Large intestine (tissue), 3 donors: ENCODE results near the gene EVI2B. TPM values are rescaled to one million over a fixed set of nuclear protein-coding genes. Genes with fewer than 3 reads are reported as not detected.
"Not testable (repeated sequence)": the region's sequence is repeated elsewhere in the genome, so short reads cannot be mapped to it uniquely, and the experiment has no call there.

Experiments
- DNase-seq, 2 donors: peaks; one replicate each; pipeline versions ENCODE4 v3.0.0 to v3.0.0-alpha.2; 2013
- H3K27ac ChIP-seq: one replicate; pipeline ENCODE4 v1.5.1; 2013; ENCODE audit warnings: low read length
- H3K27me3 ChIP-seq: 2 replicates; pipeline ENCODE4 v1.6.1; 2013; ENCODE audit warnings: low read length; ENCODE audit not compliant: control insufficient read depth, insufficient read depth
- H3K36me3 ChIP-seq: 2 replicates; pipeline ENCODE4 v1.6.1; 2013; ENCODE audit warnings: low read length; ENCODE audit not compliant: control insufficient read depth, insufficient read depth
- H3K4me1 ChIP-seq: one replicate; pipeline ENCODE4 v1.6.1; 2013; ENCODE audit warnings: low read length; ENCODE audit not compliant: control insufficient read depth, insufficient read depth
- H3K4me3 ChIP-seq: one replicate; pipeline ENCODE4 v1.5.1; 2013; ENCODE audit warnings: low read length
- H3K9me3 ChIP-seq: one replicate; pipeline ENCODE4 v1.6.1; 2013; ENCODE audit warnings: mild to moderate bottlenecking, low read depth, low read length, moderate library complexity; ENCODE audit not compliant: control insufficient read depth
- WGBS: methylation state at CpG from one replicate; pipeline ENCODE4 v1.1.5; 2013; ENCODE audit warnings: low lambda C conversion rate; ENCODE audit not compliant: insufficient coverage; 5-methylcytosine and 5-hydroxymethylcytosine counted together
- polyA plus RNA-seq: library from polyadenylated mRNA; unstranded; fragments of 120-200 nt; gene quantifications from one replicate; pipeline ENCODE4 v1.2.1, GENCODE V29; 2013

EVI2B gene
- polyA plus RNA-seq, 1 donor: 7.9 TPM

DNA sequence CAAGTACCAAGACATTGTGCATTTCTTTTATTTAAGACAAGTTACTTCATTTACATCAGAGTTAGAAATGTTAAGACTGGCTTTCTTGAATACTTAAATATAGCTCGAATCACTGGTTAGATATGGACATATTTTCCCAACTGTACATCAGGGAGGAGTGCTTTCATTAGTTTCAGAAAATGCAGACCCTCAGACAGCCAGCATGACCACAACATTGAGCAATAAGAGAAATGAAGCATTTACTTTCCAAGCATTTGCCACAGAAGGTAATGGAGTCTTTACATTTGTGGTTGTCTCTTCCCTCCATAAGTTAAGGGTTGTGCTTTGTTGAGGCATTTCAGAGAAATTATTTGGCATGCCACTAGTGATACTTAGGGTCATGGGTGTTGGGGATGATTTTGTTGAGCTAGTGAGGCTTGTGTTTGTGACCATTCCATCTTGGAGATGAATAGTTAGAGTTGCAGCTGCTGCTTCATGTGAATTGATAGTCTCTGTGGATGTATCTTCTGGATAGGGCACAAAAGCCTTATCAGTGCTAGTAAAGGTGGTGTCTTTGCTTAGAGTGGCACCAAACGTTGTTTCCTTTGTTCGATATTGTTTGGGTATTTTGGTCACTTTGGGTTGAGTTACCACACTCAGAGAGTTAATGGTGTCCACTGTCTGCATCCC is 18.9 kb downstream of the EVI2B start:
- no peak overlapping the region for H3K4me3 ChIP-seq

DNA sequence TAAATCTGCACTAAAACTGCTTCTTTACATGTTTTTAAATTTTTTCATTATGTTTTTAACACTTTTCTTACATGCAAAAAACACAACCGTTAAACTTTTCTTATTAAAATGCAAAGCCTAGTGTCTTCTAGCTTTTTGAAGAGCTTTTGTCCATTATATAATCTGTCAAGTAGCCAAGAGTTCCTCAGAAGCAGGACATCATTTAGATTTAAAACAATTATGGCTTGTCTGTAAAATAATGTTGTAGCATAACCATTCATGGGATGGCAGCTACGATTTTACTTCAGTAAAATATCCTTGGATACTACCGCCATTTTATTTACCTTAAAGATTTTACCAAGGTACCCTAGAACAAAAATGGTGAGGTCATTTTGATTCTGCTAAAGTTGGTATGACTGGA is 19.6 kb downstream of the EVI2B start:
- H3K4me1 ChIP-seq: no peaks in the 10 kb centered on the region

More for the DNA sequence above, 18.9 kb downstream of the EVI2B start:
- no peak overlapping the region for H3K27ac ChIP-seq
- DNase-seq: no peak
- no peaks in the 10 kb centered on the region for H3K4me1 ChIP-seq
- H3K27me3 ChIP-seq: no peaks in the 10 kb centered on the region
- WGBS: no CpG with 5 or more reads among the region's 3 CpGs
- H3K9me3 ChIP-seq: no peaks in the 10 kb centered on the region
- H3K36me3 ChIP-seq: peaks cover 2% of the 10 kb centered on the region

DNA sequence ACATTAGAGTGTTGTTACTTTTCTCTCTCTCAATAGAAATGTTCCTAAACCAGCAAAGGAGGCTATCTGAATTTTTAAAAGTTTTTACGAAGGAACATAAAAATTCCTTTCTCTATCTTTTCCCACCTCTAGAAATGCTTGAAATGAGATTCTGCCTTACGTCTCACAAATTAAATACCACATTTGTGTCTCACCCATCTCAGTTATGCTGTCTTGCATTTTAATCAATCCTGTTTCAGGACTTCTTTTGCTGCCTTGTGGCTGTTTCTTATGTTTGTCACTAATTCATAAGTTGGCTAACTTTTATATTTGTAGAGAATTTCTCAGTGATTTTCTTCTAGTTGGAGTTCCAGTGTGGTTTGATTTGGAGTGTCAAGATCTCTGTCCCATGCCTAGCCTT is 20.3 kb downstream of the EVI2B start:
- Histone ChIP-seq H3K4me1 (no peaks in the 10 kb centered on the region), H3K36me3 (peaks cover 2% of the 10 kb centered on the region), H3K27me3 (no peaks in the 10 kb centered on the region), H3K27ac (no peak overlapping the region), H3K4me3 (no peak overlapping the region), H3K9me3 (no peaks in the 10 kb centered on the region)
- no peak for DNase-seq
- 86% methylated on average over 1 of the region's 2 CpGs for WGBS

More for the DNA sequence above, 19.6 kb downstream of the EVI2B start:
- Histone ChIP-seq H3K9me3 (no peaks in the 10 kb centered on the region), H3K36me3 (peaks cover 2% of the 10 kb centered on the region), H3K27ac (no peak overlapping the region), H3K27me3 (no peaks in the 10 kb centered on the region), H3K4me3 (no peak overlapping the region)
- WGBS: 100% methylated on average over 3 of the region's 3 CpGs
- DNase-seq: no peak

DNA sequence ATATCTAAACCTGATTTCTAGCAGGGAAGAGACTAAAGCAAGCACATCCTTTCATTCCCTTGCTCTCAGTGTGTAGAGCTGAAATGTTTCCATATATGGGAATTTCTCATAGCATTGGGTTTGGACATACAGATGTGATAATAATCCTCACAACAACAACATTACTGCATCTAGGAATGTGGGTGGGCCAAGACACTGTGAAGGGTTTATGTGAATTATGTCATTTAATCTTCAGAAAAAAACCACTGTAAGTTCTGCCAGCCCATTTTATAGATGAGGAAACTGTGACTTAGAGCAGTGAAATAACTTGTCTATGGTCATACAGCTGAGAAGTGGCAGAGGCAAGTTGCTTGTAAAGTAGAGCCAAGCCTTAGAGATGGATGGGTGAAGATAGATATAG is 22.0 kb downstream of the EVI2B start:
- H3K27ac ChIP-seq: no peak overlapping the region
- DNase-seq: no peak
- H3K4me1 ChIP-seq: no peaks in the 10 kb centered on the region
- no peaks in the 10 kb centered on the region for H3K9me3 ChIP-seq
- H3K36me3 ChIP-seq: no peaks in the 10 kb centered on the region
- H3K4me3 ChIP-seq: no peak overlapping the region
- no peaks in the 10 kb centered on the region for H3K27me3 ChIP-seq

- no peak overlapping the region for H3K4me3 ChIP-seq
- no peaks in the 10 kb centered on the region for H3K4me1 ChIP-seq
- no peaks in the 10 kb centered on the region for H3K36me3 ChIP-seq
- H3K27ac ChIP-seq: no peak overlapping the region
- H3K9me3 ChIP-seq: no peaks in the 10 kb centered on the region
- WGBS: 81% methylated on average over 3 of the region's 3 CpGs
- DNase-seq: no peak
- H3K27me3 ChIP-seq: no peaks in the 10 kb centered on the region
Measured at GRCh38 chr17:31289790-31290189, 24.1 kb downstream of the EVI2B start.

GRCh38 chr17:31287932-31288331 is 25.9 kb downstream of the EVI2B start:
- DNase-seq, H3K27me3 ChIP-seq, H3K9me3 ChIP-seq, H3K27ac ChIP-seq, H3K36me3 ChIP-seq, H3K4me3 ChIP-seq, H3K4me1 ChIP-seq: not testable (repeated sequence)
- no CpG with 5 or more reads among the region's 1 CpG for WGBS

DNA sequence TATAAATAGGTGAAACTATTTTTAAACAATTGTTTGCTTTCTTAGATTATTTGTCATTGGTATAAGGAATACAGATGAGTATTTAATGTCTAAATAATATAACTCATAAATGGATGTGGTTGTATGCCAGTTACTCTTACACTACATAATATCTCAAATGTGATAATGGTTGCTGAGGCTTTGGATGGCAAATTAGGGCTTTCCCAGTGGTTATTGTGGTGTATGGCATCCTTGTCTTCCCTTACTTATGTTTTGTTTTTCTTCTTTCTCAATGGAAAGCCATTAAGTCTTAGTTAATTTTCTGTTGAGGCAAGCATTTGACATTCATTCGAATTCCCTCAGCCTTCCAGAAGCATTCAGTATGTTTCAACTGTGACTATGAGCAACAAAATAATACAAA is 27.3 kb downstream of the EVI2B start:
- Histone ChIP-seq H3K27me3 (no peaks in the 10 kb centered on the region), H3K4me3 (no peak overlapping the region), H3K36me3 (peaks cover 6% of the 10 kb centered on the region), H3K27ac (no peak overlapping the region), H3K4me1 (no peaks in the 10 kb centered on the region), H3K9me3 (no peaks in the 10 kb centered on the region)
- WGBS: 100% methylated on average over 1 of the region's 1 CpG
- no peak for DNase-seq

- H3K4me1 ChIP-seq: no peaks in the 10 kb centered on the region
- H3K27me3 ChIP-seq: no peaks in the 10 kb centered on the region
- no peak for DNase-seq
- H3K27ac ChIP-seq: no peak overlapping the region
- peaks cover 14% of the 10 kb centered on the region for H3K36me3 ChIP-seq
- no peak overlapping the region for H3K4me3 ChIP-seq
- no peaks in the 10 kb centered on the region for H3K9me3 ChIP-seq
Measured at GRCh38 chr17:31283841-31284240, 30.0 kb downstream of the EVI2B start.

DNA sequence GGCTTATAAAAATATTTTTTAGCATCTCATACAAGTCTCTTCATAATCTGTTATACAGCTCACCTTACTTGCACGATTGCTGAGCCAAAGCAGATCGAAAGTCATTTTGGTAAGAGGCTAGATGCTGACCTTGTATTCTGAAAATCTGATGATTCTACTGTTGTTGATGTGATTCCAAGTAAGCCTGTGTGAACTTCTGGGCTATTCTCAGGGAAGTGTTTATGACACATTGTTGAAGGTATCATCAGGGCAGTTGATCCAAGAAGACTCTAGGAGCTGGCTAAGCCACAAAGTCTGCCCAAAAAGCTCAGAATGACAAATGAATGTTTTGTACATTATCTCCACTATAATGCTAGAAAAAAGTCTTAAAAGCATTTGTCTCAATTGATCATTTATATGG is 32.8 kb downstream of the EVI2B start:
- no peaks in the 10 kb centered on the region for H3K9me3 ChIP-seq
- no peaks in the 10 kb centered on the region for H3K4me1 ChIP-seq
- H3K4me3 ChIP-seq: no peak overlapping the region
- H3K27ac ChIP-seq: no peak overlapping the region
- DNase-seq: no peak
- whole genome bisulfite sequencing: no CpG with 5 or more reads among the region's 2 CpGs
- peaks cover 28% of the 10 kb centered on the region for H3K36me3 ChIP-seq
- H3K27me3 ChIP-seq: no peaks in the 10 kb centered on the region

GRCh38 chr17:31279401-31279800 is 34.5 kb downstream of the EVI2B start:
- peaks cover 31% of the 10 kb centered on the region for H3K36me3 ChIP-seq
- H3K27ac ChIP-seq: no peak overlapping the region
- no peak for DNase-seq
- H3K4me1 ChIP-seq: no peaks in the 10 kb centered on the region
- no peaks in the 10 kb centered on the region for H3K27me3 ChIP-seq
- WGBS: 100% methylated on average over 1 of the region's 2 CpGs
- H3K9me3 ChIP-seq: no peaks in the 10 kb centered on the region
- H3K4me3 ChIP-seq: no peak overlapping the region

DNA sequence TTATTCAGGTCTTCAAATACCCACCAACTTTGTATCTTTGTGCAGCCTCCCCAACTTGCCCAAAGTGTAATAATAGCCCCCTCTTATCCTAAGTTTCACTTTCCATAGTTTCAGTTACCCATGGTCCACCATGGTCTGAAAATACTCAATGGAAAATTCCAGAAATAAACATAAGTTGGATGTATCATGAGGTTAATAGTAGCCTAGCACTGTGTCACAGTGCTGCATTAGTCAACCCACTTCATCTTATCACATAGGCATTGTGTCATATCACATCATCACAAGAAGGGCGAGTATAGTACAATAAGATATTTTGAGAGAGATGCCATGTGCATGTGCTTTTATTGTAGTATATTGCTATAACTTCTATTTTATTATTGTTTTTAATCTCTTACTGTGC is 38.7 kb downstream of the EVI2B start:
- H3K4me1 ChIP-seq: peaks cover 4% of the 10 kb centered on the region
- 80% methylated on average over 1 of the region's 1 CpG for WGBS
- H3K27me3 ChIP-seq: no peaks in the 10 kb centered on the region
- peaks cover 24% of the 10 kb centered on the region for H3K36me3 ChIP-seq
- DNase-seq: no peak
- H3K27ac ChIP-seq: no peak overlapping the region
- no peak overlapping the region for H3K4me3 ChIP-seq
- no peaks in the 10 kb centered on the region for H3K9me3 ChIP-seq
